Measurements from ENCODE around the gene APP.

APP gene

DNA sequence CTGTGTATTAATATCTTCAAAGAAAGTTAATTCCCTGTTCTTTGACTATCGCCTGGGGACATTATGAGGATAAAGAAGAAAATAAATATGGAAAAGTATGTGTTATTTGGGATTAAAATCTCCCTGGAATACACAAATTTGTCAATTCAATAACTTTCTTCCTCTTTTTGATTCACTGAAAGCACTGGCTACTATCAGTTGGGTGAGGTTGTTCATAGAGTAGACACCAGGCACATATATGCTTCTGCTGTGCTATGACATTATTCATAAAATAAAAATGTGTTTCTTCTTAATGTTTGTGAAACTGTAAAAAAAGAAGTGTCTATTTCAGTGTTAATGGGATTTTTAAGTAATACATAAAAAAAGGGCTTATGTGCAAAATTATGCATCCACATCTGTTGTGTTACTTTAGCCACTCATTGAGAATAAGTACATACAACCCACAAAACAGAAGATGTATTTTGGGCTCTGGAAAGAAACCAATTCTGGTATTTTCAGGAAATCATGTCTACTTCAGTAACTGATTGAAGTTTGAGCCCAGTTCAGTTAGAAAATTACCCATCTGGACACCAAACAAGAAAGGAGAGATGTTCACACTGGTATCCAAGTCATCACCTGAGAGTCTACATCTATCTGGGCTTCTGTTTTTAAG is 266.4 kb downstream of the APP start:
- no peak overlapping the region for H3K4me3 ChIP-seq
- TF ChIP-seq, protein P1, sequence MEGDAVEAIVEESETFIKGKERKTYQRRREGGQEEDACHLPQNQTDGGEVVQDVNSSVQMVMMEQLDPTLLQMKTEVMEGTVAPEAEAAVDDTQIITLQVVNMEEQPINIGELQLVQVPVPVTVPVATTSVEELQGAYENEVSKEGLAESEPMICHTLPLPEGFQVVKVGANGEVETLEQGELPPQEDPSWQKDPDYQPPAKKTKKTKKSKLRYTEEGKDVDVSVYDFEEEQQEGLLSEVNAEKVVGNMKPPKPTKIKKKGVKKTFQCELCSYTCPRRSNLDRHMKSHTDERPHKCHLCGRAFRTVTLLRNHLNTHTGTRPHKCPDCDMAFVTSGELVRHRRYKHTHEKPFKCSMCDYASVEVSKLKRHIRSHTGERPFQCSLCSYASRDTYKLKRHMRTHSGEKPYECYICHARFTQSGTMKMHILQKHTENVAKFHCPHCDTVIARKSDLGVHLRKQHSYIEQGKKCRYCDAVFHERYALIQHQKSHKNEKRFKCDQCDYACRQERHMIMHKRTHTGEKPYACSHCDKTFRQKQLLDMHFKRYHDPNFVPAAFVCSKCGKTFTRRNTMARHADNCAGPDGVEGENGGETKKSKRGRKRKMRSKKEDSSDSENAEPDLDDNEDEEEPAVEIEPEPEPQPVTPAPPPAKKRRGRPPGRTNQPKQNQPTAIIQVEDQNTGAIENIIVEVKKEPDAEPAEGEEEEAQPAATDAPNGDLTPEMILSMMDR (IDR thresholded peaks at IDR 0.05): no peak
- no peak for DNase-seq (ENCODE audit: low spot score)
- H3K27ac ChIP-seq: peak overlapping the region in 1 of 2 donors; percentile 46

GRCh38 chr21:25903607-25904006 is 267.0 kb downstream of the APP start:
- no peak for DNase-seq (ENCODE audit: low spot score)
- TF ChIP-seq, protein P1 (IDR thresholded peaks at IDR 0.05): no peak
- no peak overlapping the region for H3K4me3 ChIP-seq
- H3K27ac ChIP-seq: peak overlapping the region in 1 of 2 donors; percentile 46

- Histone ChIP-seq H3K4me3 (no peak overlapping the region), H3K27ac (no peak overlapping the region)
- TF ChIP-seq, protein P1 (IDR thresholded peaks at IDR 0.05): no peak
- DNase-seq (ENCODE audit: low spot score): no peak
Observed at GRCh38 chr21:25901330-25901979, 269.1 kb downstream of the APP start.

DNA sequence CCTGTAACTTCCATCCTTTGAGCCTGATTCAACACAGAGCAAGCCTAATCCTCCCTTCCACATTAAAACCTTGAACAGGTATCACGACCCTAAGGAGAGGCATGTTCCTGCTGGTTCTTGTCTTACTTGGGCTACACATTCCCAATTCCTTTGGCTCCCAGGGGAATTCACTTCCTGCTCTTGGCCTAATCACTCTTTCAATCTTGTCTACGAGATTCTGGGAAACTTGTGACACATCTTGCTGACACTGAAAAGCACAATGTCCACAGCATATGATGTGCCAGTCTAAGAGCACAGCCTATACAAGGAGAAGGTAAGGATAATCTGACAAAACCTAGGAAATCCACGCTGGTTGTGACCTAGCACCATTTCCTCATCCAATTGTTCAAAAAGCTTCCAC is 271.9 kb downstream of the APP start:
- no peak for DNase-seq (ENCODE audit: low spot score)
- TF ChIP-seq, protein P1 (IDR thresholded peaks at IDR 0.05): no peak
- Histone ChIP-seq H3K4me3 (no peak overlapping the region), H3K27ac (no peak overlapping the region)

- H3K27ac ChIP-seq: no peak overlapping the region
- TF ChIP-seq, protein P1 (IDR thresholded peaks at IDR 0.05): no peak
- DNase-seq (ENCODE audit: low spot score): no peak
- H3K4me3 ChIP-seq: no peak overlapping the region
Observed at GRCh38 chr21:25897383-25897782, 273.2 kb downstream of the APP start.

DNA sequence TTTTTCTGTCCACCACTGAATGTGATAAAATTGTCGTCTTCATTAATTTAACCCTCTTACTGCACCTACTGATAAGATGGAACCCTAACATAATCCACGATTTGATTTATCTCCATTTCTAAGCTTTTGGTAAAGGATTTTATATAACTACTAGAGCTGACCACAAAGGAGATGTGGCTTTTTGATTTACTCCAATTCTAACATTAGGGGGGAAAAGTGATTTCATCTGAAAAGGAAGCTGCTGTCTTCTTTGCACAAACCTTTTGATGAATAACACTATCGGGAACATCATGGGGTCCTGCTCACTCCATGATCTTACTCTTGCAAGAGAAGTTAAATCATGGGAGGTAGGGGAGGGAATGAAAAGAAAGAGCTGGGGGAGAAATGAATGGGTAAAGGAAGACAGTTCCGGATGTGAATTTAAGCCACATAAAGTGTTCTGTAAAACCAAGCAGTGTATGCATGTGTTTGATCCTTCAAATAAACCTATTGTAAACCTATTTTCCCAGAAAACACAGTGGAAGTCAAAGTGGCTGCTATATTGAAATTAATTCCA is 274.0 kb downstream of the APP start:
- TF ChIP-seq, protein P1 (IDR thresholded peaks at IDR 0.05): no peak
- no peak overlapping the region for H3K4me3 ChIP-seq
- no peak overlapping the region for H3K27ac ChIP-seq
- DNase-seq (ENCODE audit: low spot score): no peak
